H1 (cell line): ENCODE data around the gene HELZ2. TPM values are rescaled to one million over a fixed set of nuclear protein-coding genes. Genes with fewer than 3 reads are reported as not detected.

Source experiments
- CTCF ChIA-PET: fragments of 300-600 bp; sonication (Branson Sonifier 250); formaldehyde crosslinking; loops from one replicate; lab custom pipeline; 2021; ENCODE audit not compliant: partially characterized antibody; lab: Charles Lee
- POLR2A ChIA-PET: fragments of 300-600 bp; sonication (Branson Sonifier 250); formaldehyde crosslinking; loops from one replicate; lab custom pipeline; 2021; ENCODE audit warnings: inconsistent platforms; ENCODE audit not compliant: partially characterized antibody; lab: Charles Lee
- DNase-seq, 2 experiments: peaks; one replicate each; pipeline versions ENCODE4 v3.0.0 to v3.0.0-alpha.2; 2010 to 2022; ENCODE audit warnings: low spot score in 2 of 2, low read depth in 1 of 2, mixed read lengths in 1 of 2
- FAIRE-seq: peaks from 2 replicates; lab custom pipeline; 2011; peaks lifted over from hg19 to GRCh38; lab: Jason Lieb, UNC
- H2AFZ ChIP-seq: 2 replicates; pipeline ENCODE4 v1.8.1; 2012; ENCODE audit warnings: low read length, inconsistent platforms
- H2AK5ac ChIP-seq: 2 replicates; pipeline ENCODE4 v1.6.1; 2013; ENCODE audit warnings: low read depth, low read length
- H2BK120ac ChIP-seq: replicated peaks from 2 replicates; pipeline ENCODE3; 2013; ENCODE audit warnings: low read depth, low read length, inconsistent platforms
- H2BK12ac ChIP-seq: 2 replicates; pipeline ENCODE4 v1.6.1; 2013; ENCODE audit warnings: low read depth, low read length
- H2BK15ac ChIP-seq: 2 replicates; pipeline ENCODE4 v1.6.1; 2013; ENCODE audit warnings: low read length
- H2BK20ac ChIP-seq: 2 replicates; pipeline ENCODE4 v1.6.1; 2013; ENCODE audit warnings: low read length
- H2BK5ac ChIP-seq: 2 replicates; pipeline ENCODE4 v1.6.1; 2013; ENCODE audit warnings: low read depth, low read length
- H3K14ac ChIP-seq: 2 replicates; pipeline ENCODE4 v1.6.1; 2013; ENCODE audit warnings: inconsistent platforms; ENCODE audit not compliant: insufficient read length
- H3K18ac ChIP-seq: 2 replicates; pipeline ENCODE4 v1.6.1; 2013; ENCODE audit warnings: low read length; ENCODE audit errors: extremely low read depth
- H3K23ac ChIP-seq: 2 replicates; pipeline ENCODE4 v1.6.1; 2013; ENCODE audit warnings: inconsistent platforms; ENCODE audit not compliant: insufficient read length
- H3K23me2 ChIP-seq: 2 replicates; pipeline ENCODE4 v1.6.1; 2013; ENCODE audit warnings: low read depth, low read length
- H3K27ac ChIP-seq: 2 replicates; pipeline ENCODE4 v1.6.1; 2011; ENCODE audit warnings: low read depth, low read length, inconsistent platforms
- H3K27me3 ChIP-seq, 4 experiments: replicated peaks in 1 of 4; 1 replicate in 1 of 4; 2 replicates in 3 of 4; pipeline versions ENCODE4 v1.6.1 to v1.8.1; 2011 to 2013; ENCODE audit warnings: low read length in 3 of 4, mild to moderate bottlenecking in 3 of 4, inconsistent platforms in 2 of 4, mixed read lengths in 2 of 4, moderate library complexity in 1 of 4; ENCODE audit not compliant: control insufficient read depth in 3 of 4, insufficient read depth in 3 of 4; ENCODE audit errors: extremely low read depth in 1 of 4
- H3K36me3 ChIP-seq, 4 experiments: 2 replicates each; pipeline versions ENCODE4 v1.6.1 to v1.8.1; 2011 to 2013; ENCODE audit warnings: mild to moderate bottlenecking in 4 of 4, low read length in 3 of 4, moderate library complexity in 2 of 4, control low read depth in 1 of 4, inconsistent platforms in 1 of 4; ENCODE audit not compliant: insufficient read depth in 4 of 4, control insufficient read depth in 2 of 4
- H3K4ac ChIP-seq: replicated peaks from 2 replicates; pipeline ENCODE3; 2013; ENCODE audit warnings: low read length, low read depth, mixed read lengths, inconsistent platforms; ENCODE audit not compliant: insufficient read length
- H3K4me1 ChIP-seq, 4 experiments: replicated peaks in 1 of 4; 1 replicate in 1 of 4; 2 replicates in 3 of 4; pipeline versions ENCODE4 v1.6.1 to v1.8.1; 2011 to 2013; ENCODE audit warnings: low read length in 3 of 4, inconsistent platforms in 2 of 4, mixed read lengths in 1 of 4; ENCODE audit not compliant: insufficient read depth in 4 of 4, control insufficient read depth in 3 of 4
- H3K4me2 ChIP-seq, 2 experiments: 2 replicates each; pipeline versions ENCODE4 v1.6.1 to v1.8.1; 2011 to 2013; ENCODE audit warnings: low read depth in 2 of 2, low read length in 2 of 2, control low read depth in 1 of 2, inconsistent platforms in 1 of 2, mild to moderate bottlenecking in 1 of 2; ENCODE audit not compliant: insufficient read depth in 1 of 2
- H3K4me3 ChIP-seq, 4 experiments: fragments of 200-600, 300-600 bp in 1 of 4; sonication (generic), shearing (Covaris generic), sonication (Bioruptor Twin) in 1 of 4; 2 replicates each; pipeline versions ENCODE4 v1.5.1 to v1.8.1; 2011 to 2016; ENCODE audit warnings: low read length in 4 of 4, low read depth in 3 of 4, control low read depth in 2 of 4, inconsistent platforms in 2 of 4, mild to moderate bottlenecking in 2 of 4, mixed read lengths in 1 of 4, moderate library complexity in 1 of 4; ENCODE audit not compliant: insufficient read depth in 2 of 4; ENCODE audit errors: extremely low read depth in 1 of 4
- H3K56ac ChIP-seq: replicated peaks from 2 replicates; pipeline ENCODE3; 2013; ENCODE audit warnings: low read depth, mild to moderate bottlenecking, mixed read lengths, low read length, inconsistent platforms; ENCODE audit not compliant: insufficient read length
- H3K79me1 ChIP-seq: 2 replicates; pipeline ENCODE4 v1.6.1; 2013; ENCODE audit warnings: low read depth, low read length, control low read depth
- H3K79me2 ChIP-seq, 2 experiments: 2 replicates each; pipeline versions ENCODE4 v1.6.1 to v1.8.1; 2012 to 2013; ENCODE audit warnings: low read length in 2 of 2, mild to moderate bottlenecking in 2 of 2, inconsistent platforms in 1 of 2; ENCODE audit not compliant: insufficient read depth in 2 of 2, control insufficient read depth in 1 of 2
- H3K9ac ChIP-seq, 4 experiments: replicated peaks in 1 of 4; 1 replicate in 1 of 4; 2 replicates in 3 of 4; pipeline versions ENCODE4 v1.6.1 to v1.8.1; 2011 to 2013; ENCODE audit warnings: low read depth in 3 of 4, low read length in 3 of 4, control low read depth in 2 of 4, mild to moderate bottlenecking in 2 of 4, moderate library complexity in 2 of 4, inconsistent platforms in 1 of 4; ENCODE audit errors: extremely low read depth in 1 of 4
- H3K9me3 ChIP-seq, 2 experiments: 2 replicates each; pipeline versions ENCODE4 v1.6.1 to v1.8.1; 2012 to 2013; ENCODE audit warnings: mild to moderate bottlenecking in 2 of 2, moderate library complexity in 2 of 2, control low read depth in 1 of 2, inconsistent platforms in 1 of 2, low read depth in 1 of 2, low read length in 1 of 2, mixed read lengths in 1 of 2; ENCODE audit not compliant: insufficient read depth in 2 of 2
- H4K20me1 ChIP-seq, 2 experiments: replicated peaks in 1 of 2; 2 replicates each; pipeline versions ENCODE3 to v1.8.1; 2011 to 2013; ENCODE audit warnings: inconsistent platforms in 2 of 2, low read length in 2 of 2, mild to moderate bottlenecking in 1 of 2; ENCODE audit not compliant: insufficient read depth in 2 of 2, control insufficient read depth in 1 of 2
- H4K5ac ChIP-seq: 2 replicates; pipeline ENCODE4 v1.6.1; 2013; ENCODE audit warnings: low read length, low read depth, mixed read lengths, inconsistent platforms; ENCODE audit not compliant: insufficient read length
- H4K8ac ChIP-seq: 2 replicates; pipeline ENCODE4 v1.8.0; 2013; ENCODE audit warnings: mild to moderate bottlenecking, moderate library complexity, low read length, inconsistent platforms; ENCODE audit not compliant: insufficient read depth; ENCODE audit errors: extremely low read depth
- H4K91ac ChIP-seq: replicated peaks from 2 replicates; pipeline ENCODE3; 2013; ENCODE audit warnings: low read length, mixed read lengths, inconsistent platforms; ENCODE audit not compliant: insufficient read length
- CHD2 ChIP-seq: IDR thresholded peaks from 2 replicates; pipeline ENCODE4 v1.6.1; 2012; ENCODE audit warnings: low read length, improper control_type of control experiment
- JUND ChIP-seq: IDR thresholded peaks from 2 replicates; pipeline ENCODE4 v1.6.1; 2011; ENCODE audit warnings: mild to moderate bottlenecking, improper control_type of control experiment, low read length
- POU5F1 ChIP-seq: IDR thresholded peaks from 2 replicates; pipeline ENCODE4 v1.6.1; 2011; ENCODE audit warnings: low read depth, mild to moderate bottlenecking, low read length, moderate library complexity
- RAD21 ChIP-seq, 2 experiments: IDR thresholded peaks in 1 of 2; conservative IDR thresholded peaks in 1 of 2; 2 replicates each; pipeline ENCODE4 v1.6.1; 2011; ENCODE audit warnings: low read depth in 2 of 2, low read length in 2 of 2, improper control_type of control experiment in 1 of 2, inconsistent platforms in 1 of 2, mild to moderate bottlenecking in 1 of 2, moderate library complexity in 1 of 2
- SIRT6 ChIP-seq: IDR thresholded peaks from one replicate; pipeline ENCODE4 v1.7.1; 2012; ENCODE audit warnings: low read length, inconsistent platforms
- SRF ChIP-seq: IDR thresholded peaks from 2 replicates; pipeline ENCODE4 v1.6.1; 2011; ENCODE audit warnings: mild to moderate bottlenecking, low read depth, low read length, moderate library complexity
- TAF1 ChIP-seq: IDR thresholded peaks from 2 replicates; pipeline ENCODE4 v1.6.1; 2011; ENCODE audit warnings: mild to moderate bottlenecking, low read depth, low read length
- TCF12 ChIP-seq: IDR thresholded peaks from 2 replicates; pipeline ENCODE4 v1.6.1; 2011; ENCODE audit warnings: low read depth, mild to moderate bottlenecking, low read length
- TEAD4 ChIP-seq: IDR thresholded peaks from 2 replicates; pipeline ENCODE4 v1.6.1; 2012; ENCODE audit warnings: low read depth, low read length, inconsistent platforms, mixed read lengths
- WGBS, 2 experiments: shearing (Covaris generic) in 1 of 2; methylation state at CpG; one replicate each; pipeline versions ENCODE4 v1.1.6 to v1.1.7; 2013 to 2015; ENCODE audit warnings: low lambda C conversion rate in 2 of 2, mixed read lengths in 2 of 2, inconsistent platforms in 1 of 2, low coverage in 1 of 2, missing lambda C conversion rate in 1 of 2; ENCODE audit not compliant: insufficient replicate concordance in 2 of 2, insufficient coverage in 1 of 2, insufficient read length in 1 of 2; ENCODE audit errors: extremely low coverage in 1 of 2, missing lambda C conversion rate in 1 of 2; 5-methylcytosine and 5-hydroxymethylcytosine counted together
- polyA plus RNA-seq, 7 experiments: library from polyadenylated mRNA; depleted of rRNA in 3 of 7; stranded (reverse) in 5 of 7; unstranded in 2 of 7; fragments of >200 nt in 5 of 7; fragments of 200-250 nt in 2 of 7; gene quantifications; 1 replicate in 5 of 7; 2 replicates in 1 of 7; 4 replicates in 1 of 7; pipeline versions ENCODE4 v1.2.1 to v1.2.3, GENCODE V29; 2011 to 2013; ENCODE audit warnings: missing spikeins in 2 of 7, mixed read lengths in 2 of 7
- total RNA-seq: library from RNA; stranded (reverse); fragmentation: NEBNext Ultra II Directional; extraction: Animal tissue kit (Norgen Biotek cat#: 25700); gene quantifications from 2 replicates; pipeline ENCODE4 v1.2.1, GENCODE V29; 2021
- TF ChIP-seq, protein P1 (sequence below): IDR thresholded peaks from 2 replicates; pipeline ENCODE4 v1.6.1; 2012; ENCODE audit warnings: inconsistent platforms

Gene HELZ2
- total and polyA plus RNA-seq, 2 of the 8 experiments (the other 6 are each of a cell fraction or from before 2014, with no cell fraction given) = 7.9 to 17.5 TPM

DNA sequence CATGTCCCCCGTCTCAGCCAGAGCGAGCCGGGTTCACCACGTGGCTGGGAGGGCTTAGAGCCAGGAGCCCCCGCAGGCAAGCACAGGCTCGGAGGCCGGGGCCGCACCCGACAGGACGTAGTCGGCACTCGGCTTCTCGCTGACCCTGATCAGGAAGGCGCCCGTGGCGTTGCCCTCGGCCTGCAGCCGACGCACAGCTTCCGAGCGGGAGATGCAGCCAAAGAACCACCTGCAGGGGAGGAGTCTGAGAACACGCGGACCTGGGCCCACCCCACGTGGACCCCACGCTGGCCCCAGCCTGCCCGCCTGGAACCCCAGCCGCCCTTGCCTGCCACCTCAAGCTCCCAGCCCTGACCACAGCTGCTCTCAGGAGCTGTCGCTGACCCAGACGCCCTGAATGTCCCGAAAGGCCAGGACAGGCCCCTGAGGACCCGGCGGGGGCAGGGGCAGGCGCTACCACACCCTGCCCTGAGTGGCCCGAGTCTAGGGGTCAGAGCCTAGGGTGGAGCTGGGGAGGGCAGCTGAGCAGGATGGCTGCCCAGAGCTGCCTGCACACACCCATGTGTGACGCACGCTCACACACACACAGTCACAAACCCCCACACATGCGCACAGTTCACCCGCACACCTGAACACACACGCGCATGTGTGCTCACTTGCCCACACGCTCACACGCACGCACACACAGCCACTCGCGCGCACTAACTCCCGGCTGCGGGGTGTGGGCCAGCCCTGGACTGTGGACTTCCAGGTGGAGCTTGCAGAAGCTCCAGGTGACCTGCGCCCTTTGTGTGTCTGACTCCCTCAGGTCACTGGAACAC lies 39.0 kb downstream of the HELZ2 start:
- H2AK5ac ChIP-seq = peak overlapping the region; percentile 40; the same call in 1 of the 2 replicates
- peaks cover 0 to 3% of the 10 kb centered on the region in 2 experiments for H4K20me1 ChIP-seq
- H3K9ac ChIP-seq = peak overlapping the region in 1 of 4 experiments; percentile 30; a peak in 1 of 7 replicates
- no peaks in the 10 kb centered on the region; the same call in 1 of the 2 replicates for H3K79me1 ChIP-seq
- no peak overlapping the region for H3K23ac ChIP-seq
- WGBS, 2 experiments = 91% methylated on average over 41 of the region's 49 CpGs; no CpG with 5 or more reads in 1 of the 2 experiments
- H3K4me2 ChIP-seq = no peak overlapping the region
- H2BK5ac ChIP-seq = peak overlapping the region; percentile 52; the same call in 1 of the 2 replicates
- H2BK120ac ChIP-seq = peak overlapping the region; percentile 64
- H3K27me3 ChIP-seq = no peaks in the 10 kb centered on the region
- peak overlapping the region; percentile 87; the same call in 1 of the 2 replicates for H3K18ac ChIP-seq
- peak overlapping the region; percentile 98; the same call in 1 of the 2 replicates for H2BK15ac ChIP-seq
- H3K27ac ChIP-seq = no peak overlapping the region
- FAIRE-seq (no peak), DNase-seq (no peak)
- ChIA-PET POLR2A (interaction anchor here (0.6 to 7.8 kb wide), 7 partner anchors 8 to 330 kb away, joined by 3 to 59 read pairs (median 3); partner anchors contain the start of genes KCNQ2, PPDPF, SRMS and TPD52L2), CTCF (interaction anchor here (0.5 to 4.8 kb wide), 11 partner anchors 9 to 256 kb away, joined by 3 to 23 read pairs (median 3); partner anchors contain the start of gene SRMS)
- H3K4me1 ChIP-seq = peaks cover 0 to 23% (median 3%) of the 10 kb centered on the region in 4 experiments; a peak in 5 of 7 replicates
- H2BK12ac ChIP-seq = peak overlapping the region; percentile 95; the same call in 1 of the 2 replicates
- peak overlapping the region; percentile 80 for H4K91ac ChIP-seq
- no peak overlapping the region for H2BK20ac ChIP-seq
- peak overlapping the region; percentile 91 for H3K4ac ChIP-seq
- no peaks in the 10 kb centered on the region for H3K79me2 ChIP-seq
- no peak overlapping the region for H3K4me3 ChIP-seq
- H4K8ac ChIP-seq = peak overlapping the region; percentile 68
- H3K23me2 ChIP-seq = peaks cover 3% of the 10 kb centered on the region; the same call in 1 of the 2 replicates
- no peak overlapping the region for H4K5ac ChIP-seq
- no peak overlapping the region for H3K14ac ChIP-seq
- H3K36me3 ChIP-seq = no peaks in the 10 kb centered on the region
- no peak overlapping the region; the same call in 1 of the 2 replicates for H2AFZ ChIP-seq
- H3K9me3 ChIP-seq = no peaks in the 10 kb centered on the region
- H3K56ac ChIP-seq = no peak overlapping the region
- TF ChIP-seq SIRT6 = no peak
- TF ChIP-seq, protein P1, sequence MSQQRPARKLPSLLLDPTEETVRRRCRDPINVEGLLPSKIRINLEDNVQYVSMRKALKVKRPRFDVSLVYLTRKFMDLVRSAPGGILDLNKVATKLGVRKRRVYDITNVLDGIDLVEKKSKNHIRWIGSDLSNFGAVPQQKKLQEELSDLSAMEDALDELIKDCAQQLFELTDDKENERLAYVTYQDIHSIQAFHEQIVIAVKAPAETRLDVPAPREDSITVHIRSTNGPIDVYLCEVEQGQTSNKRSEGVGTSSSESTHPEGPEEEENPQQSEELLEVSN = peak; percentile 76
- no peak for TF ChIP-seq CHD2
- no peak for TF ChIP-seq JUND
- no peak for TF ChIP-seq TCF12
- TF ChIP-seq TAF1 = no peak
- TF ChIP-seq TEAD4 = no peak
- no peak for TF ChIP-seq RAD21 (IDR thresholded peaks at IDR 0.05 in 1 of 2, conservative IDR thresholded peaks at IDR 0.05 in 1 of 2; ENCODE audit: low read depth in 2 of 2, low read length in 2 of 2)
- no peak for TF ChIP-seq POU5F1
- no peak for TF ChIP-seq SRF
